KG1 (cell line): ENCODE data around the gene A3GALT2.

Experiments used
- DNase-seq: peaks from one replicate; lab custom pipeline; 2025; lab: John Stamatoyannopoulos, UW

A3GALT2 gene

GRCh38 chr1:33331444-33332356 is 10.8 kb upstream of the A3GALT2 start:
- no peak for DNase-seq

- no peak for DNase-seq
Observed at GRCh38 chr1:33330906-33331305, 10.0 kb upstream of the A3GALT2 start.

GRCh38 chr1:33330361-33330890 is 9.5 kb upstream of the A3GALT2 start:
- no peak for DNase-seq

- DNase-seq = no peak
Observed at GRCh38 chr1:33329600-33330305, 8.9 kb upstream of the A3GALT2 start.

- DNase-seq = no peak
Observed at GRCh38 chr1:33328817-33329216, 7.9 kb upstream of the A3GALT2 start.

- DNase-seq = no peak
Observed at GRCh38 chr1:33327587-33328325, 6.9 kb upstream of the A3GALT2 start.

- DNase-seq = no peak
Observed at GRCh38 chr1:33326785-33327184, 5.9 kb upstream of the A3GALT2 start.

- no peak for DNase-seq
Observed at GRCh38 chr1:33324677-33325575, 4.0 kb upstream of the A3GALT2 start.

GRCh38 chr1:33323663-33324477 is 3.0 kb upstream of the A3GALT2 start:
- no peak for DNase-seq

GRCh38 chr1:33322870-33323585 is 2.1 kb upstream of the A3GALT2 start:
- DNase-seq = no peak

- no peak for DNase-seq
Observed at GRCh38 chr1:33322109-33322508, 1.2 kb upstream of the A3GALT2 start.

GRCh38 chr1:33321178-33321577 is 280 bp upstream of the A3GALT2 start:
- DNase-seq = no peak

- no peak for DNase-seq
Observed at GRCh38 chr1:33319949-33320618, 814 bp downstream of the A3GALT2 start.

GRCh38 chr1:33319186-33319948 is 1.5 kb downstream of the A3GALT2 start:
- no peak for DNase-seq

- no peak for DNase-seq
Observed at GRCh38 chr1:33317946-33318345, 3.0 kb downstream of the A3GALT2 start.

- no peak for DNase-seq
Observed at GRCh38 chr1:33317354-33317753, 3.5 kb downstream of the A3GALT2 start.

GRCh38 chr1:33316601-33317000 is 4.3 kb downstream of the A3GALT2 start:
- DNase-seq = no peak

GRCh38 chr1:33314416-33314815 is 6.5 kb downstream of the A3GALT2 start:
- no peak for DNase-seq

GRCh38 chr1:33312413-33312749 is 8.5 kb downstream of the A3GALT2 start:
- DNase-seq = no peak
